ENCODE data around the gene POU2F2.

- TF ChIP-seq POLR2AphosphoS5 (IDR thresholded peaks at IDR 0.05) = no peak
- TF ChIP-seq CTCF (IDR thresholded peaks at IDR 0.05) = no peak
- TF ChIP-seq EP300 (IDR thresholded peaks at IDR 0.05) = no peak
Observed at GRCh38 chr19:42102877-42103276, 29.4 kb downstream of the POU2F2 start.
